Type B pancreatic cell (in vitro differentiated cells): ENCODE measurements around the gene TSPO2. TPM values are rescaled to one million over a fixed set of nuclear protein-coding genes. Genes with fewer than 3 reads are reported as not detected.
A peak's percentile ranks its signal among the peaks of the same experiment; 100 is the strongest.

Experiments used
- DNase-seq: peaks from one replicate; pipeline ENCODE4 v3.0.0; 2021; ENCODE audit warnings: mixed read lengths; ENCODE audit not compliant: unreplicated experiment; ENCODE audit errors: extremely low spot score
- H3K27ac Mint-ChIP-seq: 2 replicates; pipeline ENCODE4 v1.8.0; 2021; ENCODE audit warnings: mild to moderate bottlenecking, mixed read lengths
- H3K27me3 Mint-ChIP-seq: 2 replicates; pipeline ENCODE4 v1.8.0; 2021; ENCODE audit warnings: mixed read lengths
- H3K36me3 Mint-ChIP-seq: 2 replicates; pipeline ENCODE4 v1.8.0; 2021; ENCODE audit warnings: mixed read lengths
- H3K4me1 Mint-ChIP-seq: one replicate; pipeline ENCODE4 v1.8.0; 2021; ENCODE audit warnings: mixed read lengths; ENCODE audit not compliant: unreplicated experiment
- H3K4me3 Mint-ChIP-seq: 2 replicates; pipeline ENCODE4 v1.8.0; 2021; ENCODE audit warnings: mild to moderate bottlenecking, mixed read lengths
- H3K9me3 Mint-ChIP-seq: 2 replicates; pipeline ENCODE4 v1.8.0; 2021; ENCODE audit warnings: mixed read lengths
- total RNA-seq: library from RNA; stranded (reverse); gene quantifications from 2 replicates; pipeline ENCODE4 v1.2.1, GENCODE V29; 2021; ENCODE audit warnings: low replicate concordance
- TF ChIP-seq, protein P1 (sequence below): fragments of 200-600 bp; sonication (generic); conservative IDR thresholded peaks from 2 replicates; pipeline ENCODE4 v1.5.0; 2021; ENCODE audit warnings: antibody characterized with exemption, mild to moderate bottlenecking

TSPO2 gene
- total RNA-seq, 1 donor from 2014 or later, result not detected

DNA sequence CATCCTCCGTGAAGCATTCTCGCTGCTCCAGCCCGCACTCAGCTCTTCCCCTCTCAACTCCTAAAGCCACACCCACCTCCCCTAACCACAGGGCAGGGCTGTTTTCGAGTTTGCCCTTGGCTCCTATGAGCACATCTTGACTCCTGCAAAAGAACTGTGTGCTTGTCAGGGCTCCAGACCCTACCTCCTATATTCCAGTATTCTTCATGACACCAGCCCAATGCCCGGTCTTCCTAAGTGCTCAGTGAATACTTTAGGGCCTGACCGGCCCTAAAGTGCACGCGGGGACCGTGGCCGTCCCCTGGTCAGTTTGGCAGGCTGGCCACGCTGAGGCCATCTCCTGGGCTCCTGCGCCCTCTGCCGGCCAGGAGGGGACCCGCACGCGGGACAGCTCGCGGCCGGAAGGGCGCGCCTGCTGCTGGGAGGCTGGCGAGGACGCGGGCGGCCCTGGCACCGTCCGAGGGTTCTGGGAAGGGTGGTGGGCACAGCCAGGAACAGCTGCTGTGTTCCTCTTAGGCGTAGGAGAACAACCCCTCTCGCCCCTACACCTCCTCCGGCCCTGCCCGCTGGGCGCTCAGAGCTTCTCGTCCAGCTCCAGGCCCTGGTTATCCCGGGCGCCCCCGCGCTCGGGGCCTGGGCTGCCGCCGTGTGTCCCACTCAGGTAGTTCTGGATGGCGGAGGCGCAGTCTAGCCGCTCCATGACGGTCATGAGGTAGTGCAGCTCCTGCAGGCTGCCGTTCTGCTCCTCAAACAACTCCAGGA, 14.3 kb upstream of the TSPO2 start:
- Mint-ChIP-seq H3K4me1 (peaks cover 31% of the 10 kb centered on the region), H3K9me3 (no peaks in the 10 kb centered on the region), H3K4me3 (peak overlapping the region; percentile 87), H3K27me3 (no peaks in the 10 kb centered on the region), H3K36me3 (peaks cover 8% of the 10 kb centered on the region), H3K27ac (peak overlapping the region; percentile 69)
- peak; percentile 92 for DNase-seq
- TF ChIP-seq, protein P1, sequence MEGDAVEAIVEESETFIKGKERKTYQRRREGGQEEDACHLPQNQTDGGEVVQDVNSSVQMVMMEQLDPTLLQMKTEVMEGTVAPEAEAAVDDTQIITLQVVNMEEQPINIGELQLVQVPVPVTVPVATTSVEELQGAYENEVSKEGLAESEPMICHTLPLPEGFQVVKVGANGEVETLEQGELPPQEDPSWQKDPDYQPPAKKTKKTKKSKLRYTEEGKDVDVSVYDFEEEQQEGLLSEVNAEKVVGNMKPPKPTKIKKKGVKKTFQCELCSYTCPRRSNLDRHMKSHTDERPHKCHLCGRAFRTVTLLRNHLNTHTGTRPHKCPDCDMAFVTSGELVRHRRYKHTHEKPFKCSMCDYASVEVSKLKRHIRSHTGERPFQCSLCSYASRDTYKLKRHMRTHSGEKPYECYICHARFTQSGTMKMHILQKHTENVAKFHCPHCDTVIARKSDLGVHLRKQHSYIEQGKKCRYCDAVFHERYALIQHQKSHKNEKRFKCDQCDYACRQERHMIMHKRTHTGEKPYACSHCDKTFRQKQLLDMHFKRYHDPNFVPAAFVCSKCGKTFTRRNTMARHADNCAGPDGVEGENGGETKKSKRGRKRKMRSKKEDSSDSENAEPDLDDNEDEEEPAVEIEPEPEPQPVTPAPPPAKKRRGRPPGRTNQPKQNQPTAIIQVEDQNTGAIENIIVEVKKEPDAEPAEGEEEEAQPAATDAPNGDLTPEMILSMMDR, result peak; percentile 100

DNA sequence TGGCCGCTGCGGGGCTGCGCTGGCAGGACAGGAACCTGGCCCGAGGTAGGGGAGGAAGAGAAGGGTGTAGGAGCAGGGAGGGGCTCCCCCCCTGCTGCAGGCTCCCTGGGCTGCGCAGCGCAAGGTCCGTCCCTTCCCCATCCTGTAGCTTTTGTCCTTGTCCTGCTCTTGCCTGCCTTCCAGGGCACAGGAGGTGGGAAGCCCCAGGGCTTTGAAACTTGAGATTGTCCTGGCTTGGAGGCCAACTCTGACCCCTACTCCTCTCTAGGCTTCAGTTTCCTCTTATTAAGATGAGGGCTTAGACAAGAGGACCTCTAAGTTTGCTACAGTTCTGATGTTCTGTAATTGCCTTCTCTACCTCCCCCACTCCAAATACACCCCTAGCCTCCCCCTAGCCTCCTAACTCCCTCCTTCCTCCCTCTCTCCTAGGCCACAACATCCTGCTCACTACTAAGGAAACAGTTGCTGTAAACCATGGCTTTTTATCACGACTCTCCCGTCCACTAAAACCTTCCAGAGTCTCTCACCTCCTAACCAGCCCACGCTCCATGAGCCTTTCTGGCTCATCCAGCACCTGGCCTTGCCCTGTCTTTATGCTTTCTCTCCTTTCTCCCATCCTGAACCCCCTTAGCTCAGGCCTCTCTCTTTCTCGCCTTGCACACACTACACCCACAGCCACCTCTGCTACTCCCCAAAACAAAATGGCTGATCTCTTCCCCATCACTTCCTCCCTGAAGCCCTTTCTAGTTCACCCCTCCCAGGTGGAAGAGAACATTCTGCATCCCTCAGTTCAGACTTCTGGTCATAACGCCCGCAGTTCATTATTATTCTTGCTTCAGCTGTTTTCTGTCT, 13.5 kb upstream of the TSPO2 start:
- no peak for DNase-seq
- TF ChIP-seq, protein P1, result no peak
- Mint-ChIP-seq H3K36me3 (peaks cover 6% of the 10 kb centered on the region), H3K4me3 (peak overlapping the region; percentile 87), H3K4me1 (peaks cover 28% of the 10 kb centered on the region), H3K27ac (peak overlapping the region; percentile 69), H3K27me3 (no peaks in the 10 kb centered on the region), H3K9me3 (no peaks in the 10 kb centered on the region)

GRCh38 chr6:41032830-41033229, 9.4 kb upstream of the TSPO2 start:
- Mint-ChIP-seq H3K27ac (no peak overlapping the region), H3K4me3 (no peak overlapping the region), H3K36me3 (no peaks in the 10 kb centered on the region), H3K9me3 (no peaks in the 10 kb centered on the region), H3K27me3 (no peaks in the 10 kb centered on the region), H3K4me1 (peaks cover 24% of the 10 kb centered on the region)
- TF ChIP-seq, protein P1, result no peak
- no peak for DNase-seq

DNA sequence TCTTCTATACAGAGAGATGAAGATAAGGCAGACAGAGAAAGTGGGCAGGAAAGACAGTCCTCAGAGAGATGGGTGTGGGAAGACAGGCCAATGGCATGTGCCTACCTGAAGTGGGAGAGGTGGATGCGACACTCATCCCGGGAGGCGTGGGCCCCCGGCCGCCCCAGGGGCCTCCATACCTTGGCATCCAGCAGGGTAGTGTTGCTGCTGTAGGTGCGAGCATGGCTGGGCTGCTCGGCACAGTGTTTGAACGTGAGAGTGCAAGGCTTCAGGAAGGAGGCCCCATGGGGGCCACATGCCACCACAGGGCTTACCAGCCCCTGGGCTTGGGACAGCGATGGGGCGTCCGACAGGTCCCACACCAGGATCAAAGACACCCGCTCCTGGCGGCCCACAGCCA, 8.5 kb upstream of the TSPO2 start:
- no peak for DNase-seq
- TF ChIP-seq, protein P1, result no peak
- Mint-ChIP-seq H3K9me3 (no peaks in the 10 kb centered on the region), H3K27ac (no peak overlapping the region), H3K4me1 (peaks cover 20% of the 10 kb centered on the region), H3K4me3 (no peak overlapping the region), H3K27me3 (no peaks in the 10 kb centered on the region), H3K36me3 (no peaks in the 10 kb centered on the region)

GRCh38 chr6:41036186-41036585, 6.1 kb upstream of the TSPO2 start:
- Mint-ChIP-seq H3K4me3 (no peak overlapping the region), H3K27me3 (no peaks in the 10 kb centered on the region), H3K4me1 (peaks cover 24% of the 10 kb centered on the region), H3K9me3 (no peaks in the 10 kb centered on the region), H3K36me3 (no peaks in the 10 kb centered on the region), H3K27ac (peak overlapping the region; percentile 90)
- TF ChIP-seq, protein P1, result no peak
- no peak for DNase-seq
